ENCODE results near the gene ARHGEF38.

DNA sequence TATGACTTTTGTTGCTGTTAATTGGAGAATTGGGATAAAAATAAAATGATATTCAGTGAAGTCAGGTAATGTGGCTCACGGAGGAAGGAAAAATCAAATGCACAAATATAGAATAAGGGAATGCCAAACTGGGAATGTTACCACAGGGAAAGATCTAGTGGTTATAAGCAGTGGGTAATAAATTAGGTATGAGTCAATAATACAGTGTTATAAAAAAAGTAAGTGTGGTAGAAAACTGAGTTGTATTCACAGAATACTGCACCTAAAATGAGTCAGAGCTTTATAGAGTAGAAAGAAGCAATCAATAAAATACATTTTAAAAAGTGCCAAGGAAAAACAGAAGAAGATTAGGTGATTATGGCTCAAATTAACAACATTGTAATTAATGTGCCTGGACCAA lies 121.6 kb downstream of the ARHGEF38 start:
- TF ChIP-seq, protein P1, sequence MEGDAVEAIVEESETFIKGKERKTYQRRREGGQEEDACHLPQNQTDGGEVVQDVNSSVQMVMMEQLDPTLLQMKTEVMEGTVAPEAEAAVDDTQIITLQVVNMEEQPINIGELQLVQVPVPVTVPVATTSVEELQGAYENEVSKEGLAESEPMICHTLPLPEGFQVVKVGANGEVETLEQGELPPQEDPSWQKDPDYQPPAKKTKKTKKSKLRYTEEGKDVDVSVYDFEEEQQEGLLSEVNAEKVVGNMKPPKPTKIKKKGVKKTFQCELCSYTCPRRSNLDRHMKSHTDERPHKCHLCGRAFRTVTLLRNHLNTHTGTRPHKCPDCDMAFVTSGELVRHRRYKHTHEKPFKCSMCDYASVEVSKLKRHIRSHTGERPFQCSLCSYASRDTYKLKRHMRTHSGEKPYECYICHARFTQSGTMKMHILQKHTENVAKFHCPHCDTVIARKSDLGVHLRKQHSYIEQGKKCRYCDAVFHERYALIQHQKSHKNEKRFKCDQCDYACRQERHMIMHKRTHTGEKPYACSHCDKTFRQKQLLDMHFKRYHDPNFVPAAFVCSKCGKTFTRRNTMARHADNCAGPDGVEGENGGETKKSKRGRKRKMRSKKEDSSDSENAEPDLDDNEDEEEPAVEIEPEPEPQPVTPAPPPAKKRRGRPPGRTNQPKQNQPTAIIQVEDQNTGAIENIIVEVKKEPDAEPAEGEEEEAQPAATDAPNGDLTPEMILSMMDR (IDR thresholded peaks at IDR 0.05) = no peak
- no peak for TF ChIP-seq POLR2A (IDR thresholded peaks at IDR 0.05)
